Liver (tissue), 10 donors: ENCODE data around the gene SCNN1A. TPM values are rescaled to one million over a fixed set of nuclear protein-coding genes. Genes with fewer than 3 reads are reported as not detected.

Experiments used
- DNase-seq: peaks from one replicate; pipeline ENCODE4 v3.0.0-alpha.2; 2017; ENCODE audit warnings: low spot score
- H3K27ac ChIP-seq, 2 donors: one replicate each; pipeline ENCODE4 v1.7.0; 2013; ENCODE audit warnings: inconsistent platforms in 2 of 2, low read length in 2 of 2, control low read depth in 1 of 2, low read depth in 1 of 2, mild to moderate bottlenecking in 1 of 2
- H3K27me3 ChIP-seq, 4 donors: one replicate each; pipeline versions ENCODE4 v1.6.1 to v1.7.0; 2013; ENCODE audit warnings: low read length in 3 of 4, inconsistent platforms in 1 of 4, mild to moderate bottlenecking in 1 of 4, moderate library complexity in 1 of 4; ENCODE audit not compliant: control insufficient read depth in 4 of 4, insufficient read depth in 4 of 4
- H3K36me3 ChIP-seq, 4 donors: one replicate each; pipeline versions ENCODE4 v1.6.1 to v1.7.0; 2013; ENCODE audit warnings: low read length in 3 of 4, mild to moderate bottlenecking in 3 of 4, low read depth in 1 of 4, moderate library complexity in 1 of 4; ENCODE audit not compliant: control insufficient read depth in 4 of 4, insufficient read depth in 3 of 4
- H3K4me1 ChIP-seq, 4 donors: one replicate each; pipeline versions ENCODE4 v1.6.1 to v1.7.0; 2013; ENCODE audit warnings: low read length in 3 of 4, mild to moderate bottlenecking in 3 of 4, moderate library complexity in 1 of 4; ENCODE audit not compliant: control insufficient read depth in 4 of 4, insufficient read depth in 4 of 4
- H3K4me3 ChIP-seq, 3 donors: one replicate each; pipeline versions ENCODE4 v1.6.1 to v1.7.0; 2013; ENCODE audit warnings: low read length in 3 of 3, control low read depth in 1 of 3, low read depth in 1 of 3, mild to moderate bottlenecking in 1 of 3
- H3K9ac ChIP-seq, 2 donors: one replicate each; pipeline ENCODE4 v1.7.0; 2013; ENCODE audit warnings: low read length in 2 of 2, mild to moderate bottlenecking in 2 of 2, moderate library complexity in 2 of 2, control low read depth in 1 of 2, low read depth in 1 of 2
- H3K9me3 ChIP-seq, 4 donors: one replicate each; pipeline versions ENCODE4 v1.6.1 to v1.7.0; 2013; ENCODE audit warnings: low read length in 3 of 4; ENCODE audit not compliant: control insufficient read depth in 4 of 4
- EGR1 ChIP-seq, 2 donors: IDR thresholded peaks; 2 replicates each; pipeline ENCODE4 v1.6.1; 2016 to 2018; ENCODE audit warnings: antibody characterized with exemption in 2 of 2, low read depth in 2 of 2
- FOXA1 ChIP-seq: IDR thresholded peaks from 2 replicates; pipeline ENCODE4 v1.6.1; 2016; ENCODE audit warnings: antibody characterized with exemption
- FOXA2 ChIP-seq: IDR thresholded peaks from 2 replicates; pipeline ENCODE4 v1.6.1; 2016; ENCODE audit warnings: antibody characterized with exemption
- GABPA ChIP-seq, 2 donors: IDR thresholded peaks in 1 of 2; conservative IDR thresholded peaks in 1 of 2; 2 replicates each; pipeline ENCODE4 v1.6.1; 2016; ENCODE audit warnings: antibody characterized with exemption in 2 of 2, mild to moderate bottlenecking in 1 of 2, moderate library complexity in 1 of 2
- HNF4A ChIP-seq, 2 donors: conservative IDR thresholded peaks; 2 replicates each; pipeline ENCODE4 v1.6.1; 2016; ENCODE audit warnings: antibody characterized with exemption in 2 of 2, mild to moderate bottlenecking in 2 of 2
- HNF4G ChIP-seq: IDR thresholded peaks from 2 replicates; pipeline ENCODE4 v1.6.1; 2016; ENCODE audit warnings: antibody characterized with exemption
- JUND ChIP-seq, 2 donors: IDR thresholded peaks; 2 replicates each; pipeline ENCODE4 v1.6.1; 2016; ENCODE audit warnings: antibody characterized with exemption in 2 of 2
- NR2F2 ChIP-seq: IDR thresholded peaks from 2 replicates; pipeline ENCODE4 v1.6.1; 2016; ENCODE audit warnings: antibody characterized with exemption
- SP1 ChIP-seq: IDR thresholded peaks from 2 replicates; pipeline ENCODE4 v1.6.1; 2018; ENCODE audit warnings: antibody characterized with exemption, mild to moderate bottlenecking
- TAF1 ChIP-seq: conservative IDR thresholded peaks from 2 replicates; pipeline ENCODE4 v1.6.1; 2016; ENCODE audit warnings: antibody characterized with exemption, mild to moderate bottlenecking
- WGBS: extraction: QIAGEN DNeasy Blood & Tissue Kit; methylation state at CpG from one replicate; pipeline ENCODE4 v1.1.7; 2013; 5-methylcytosine and 5-hydroxymethylcytosine counted together
- polyA plus RNA-seq, 2 donors: library from polyadenylated mRNA; stranded (reverse) in 1 of 2; unstranded in 1 of 2; fragments of 200-250 nt in 1 of 2; fragments of >200 nt in 1 of 2; fragmentation: Nextera tagmentation in 1 of 2; extraction: Ambion mirVana in 1 of 2; gene quantifications; one replicate each; pipeline versions ENCODE4 v1.2.1 to v1.2.3, GENCODE V29; 2013 to 2015
- small RNA-seq: library from RNA; depleted of rRNA; stranded (forward); fragments of <200 nt; gene quantifications from one replicate; pipeline ENCODE3, GENCODE V24; 2014
- total RNA-seq, 2 donors: library from RNA; depleted of rRNA; stranded (reverse); fragments of >200 nt; gene quantifications; one replicate each; pipeline ENCODE4 v1.2.3, GENCODE V29; 2014
- TF ChIP-seq, protein P1 (sequence below): IDR thresholded peaks from 2 replicates; pipeline ENCODE4 v1.6.1; 2016; ENCODE audit warnings: antibody characterized with exemption
- TF ChIP-seq, protein P2 (sequence below): IDR thresholded peaks from 2 replicates; pipeline ENCODE4 v1.6.1; 2016; ENCODE audit warnings: antibody characterized with exemption
- TF ChIP-seq, protein P3 (sequence below): IDR thresholded peaks from 2 replicates; pipeline ENCODE4 v1.6.1; 2016; ENCODE audit warnings: antibody characterized with exemption
- donor health status: healthy.
- donor health status: healthy.
- donor health status: healthy.
- donor health status: healthy.
- donor health status: healthy.

SCNN1A gene
- total and polyA plus RNA-seq, 4 donors = 0.47 to 7.7 (median 2.9) TPM

DNA sequence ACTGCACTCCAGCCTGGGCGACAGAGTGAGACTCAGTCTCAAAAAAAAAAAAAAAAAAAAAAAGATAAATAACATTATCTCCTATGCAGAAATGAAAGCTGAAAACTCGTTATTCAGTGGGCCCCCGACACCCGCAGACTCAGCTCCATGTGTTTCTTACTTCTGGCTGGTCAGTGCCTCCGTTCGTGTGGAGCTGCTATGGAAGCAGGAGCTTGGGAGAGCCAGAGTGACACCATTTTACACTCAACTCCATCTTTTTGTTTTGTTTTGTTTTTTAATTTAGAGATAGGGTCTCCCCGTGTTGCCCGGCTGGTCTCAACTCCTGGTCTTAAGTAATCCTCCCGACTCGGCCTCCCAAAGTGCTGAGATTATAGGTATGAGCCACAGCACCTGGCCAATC lies 78.2 kb downstream of the SCNN1A start:
- no peak overlapping the region for H3K4me3 ChIP-seq
- WGBS = 88% methylated on average over 9 of the region's 10 CpGs
- TF ChIP-seq, protein P1, sequence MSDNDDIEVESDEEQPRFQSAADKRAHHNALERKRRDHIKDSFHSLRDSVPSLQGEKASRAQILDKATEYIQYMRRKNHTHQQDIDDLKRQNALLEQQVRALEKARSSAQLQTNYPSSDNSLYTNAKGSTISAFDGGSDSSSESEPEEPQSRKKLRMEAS = no peak
- TF ChIP-seq, protein P2, sequence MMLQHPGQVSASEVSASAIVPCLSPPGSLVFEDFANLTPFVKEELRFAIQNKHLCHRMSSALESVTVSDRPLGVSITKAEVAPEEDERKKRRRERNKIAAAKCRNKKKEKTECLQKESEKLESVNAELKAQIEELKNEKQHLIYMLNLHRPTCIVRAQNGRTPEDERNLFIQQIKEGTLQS = no peak
- TF ChIP-seq SP1 (no peak), HNF4A (conservative IDR thresholded peaks at IDR 0.05) (no peak), TAF1 (no peak), NR2F2 (no peak), FOXA2 (no peak), FOXA1 (no peak), HNF4G (no peak), GABPA (IDR thresholded peaks at IDR 0.05 in 1 of 2, conservative IDR thresholded peaks at IDR 0.05 in 1 of 2) (no peak), JUND (IDR thresholded peaks at IDR 0.05) (no peak), EGR1 (IDR thresholded peaks at IDR 0.05; ENCODE audit: low read depth in 2 of 2) (no peak)
- TF ChIP-seq, protein P3, sequence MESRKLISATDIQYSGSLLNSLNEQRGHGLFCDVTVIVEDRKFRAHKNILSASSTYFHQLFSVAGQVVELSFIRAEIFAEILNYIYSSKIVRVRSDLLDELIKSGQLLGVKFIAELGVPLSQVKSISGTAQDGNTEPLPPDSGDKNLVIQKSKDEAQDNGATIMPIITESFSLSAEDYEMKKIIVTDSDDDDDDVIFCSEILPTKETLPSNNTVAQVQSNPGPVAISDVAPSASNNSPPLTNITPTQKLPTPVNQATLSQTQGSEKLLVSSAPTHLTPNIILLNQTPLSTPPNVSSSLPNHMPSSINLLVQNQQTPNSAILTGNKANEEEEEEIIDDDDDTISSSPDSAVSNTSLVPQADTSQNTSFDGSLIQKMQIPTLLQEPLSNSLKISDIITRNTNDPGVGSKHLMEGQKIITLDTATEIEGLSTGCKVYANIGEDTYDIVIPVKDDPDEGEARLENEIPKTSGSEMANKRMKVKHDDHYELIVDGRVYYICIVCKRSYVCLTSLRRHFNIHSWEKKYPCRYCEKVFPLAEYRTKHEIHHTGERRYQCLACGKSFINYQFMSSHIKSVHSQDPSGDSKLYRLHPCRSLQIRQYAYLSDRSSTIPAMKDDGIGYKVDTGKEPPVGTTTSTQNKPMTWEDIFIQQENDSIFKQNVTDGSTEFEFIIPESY = no peak
- peaks cover 10 to 32% (median 24%) of the 10 kb centered on the region in 4 donors for H3K4me1 ChIP-seq
- no peaks in the 10 kb centered on the region for H3K36me3 ChIP-seq
- no peak for DNase-seq
- H3K27ac ChIP-seq = no peak overlapping the region
- no peaks in the 10 kb centered on the region for H3K27me3 ChIP-seq
- H3K9ac ChIP-seq = no peak overlapping the region
- no peaks in the 10 kb centered on the region for H3K9me3 ChIP-seq

Small RNAs within 50 kb of the gene (small RNA-seq; reads per million reads assigned to genes)
- gene RN7SL391P = not detected

Other genes starting within 250 kb of the SCNN1A start
- 10 to 100 TPM; 18.7 to 25.8 TPM for gene CD9, start 175.2 kb downstream of the SCNN1A start, total RNA-seq
- 10 to 100 TPM; 38.9 to 65.2 TPM for gene CD9, start 175.2 kb downstream of the SCNN1A start, polyA plus RNA-seq
- 1 to 10 TPM; 2.2 to 6.3 TPM for gene PLEKHG6, start 64.9 kb downstream of the SCNN1A start, total RNA-seq
- gene PLEKHG6, start 64.9 kb downstream of the SCNN1A start, polyA plus RNA-seq = 1 to 10 TPM; 2.4 to 2.7 TPM
- gene TNFRSF1A, start 33.5 kb downstream of the SCNN1A start, total RNA-seq = 100 to 1,000 TPM in 1 of 2 donors, 10 to 100 TPM in 1; 36.9 to 144 TPM
- 100 to 1,000 TPM in 1 of 2 donors, 10 to 100 TPM in 1; 56.0 to 121 TPM for gene TNFRSF1A, start 33.5 kb downstream of the SCNN1A start, polyA plus RNA-seq
- 10 to 100 TPM; 15.8 to 93.9 TPM for gene LTBR, start 8.6 kb upstream of the SCNN1A start, total RNA-seq
- gene LTBR, start 8.6 kb upstream of the SCNN1A start, polyA plus RNA-seq = 100 to 1,000 TPM in 1 of 2 donors, 10 to 100 TPM in 1; 84.1 to 138 TPM
- under 1 TPM; 0.28 to 0.67 TPM for gene CD27, start 69.4 kb upstream of the SCNN1A start, total RNA-seq
- 1 to 10 TPM in 1 of 2 donors, under 1 TPM in 1; 0.58 to 2.5 TPM for gene CD27, start 69.4 kb upstream of the SCNN1A start, polyA plus RNA-seq
- 10 to 100 TPM in 1 of 2 donors, 1 to 10 TPM in 1; 9.5 to 32.9 TPM for gene TAPBPL, start 76.5 kb upstream of the SCNN1A start, total RNA-seq
- gene TAPBPL, start 76.5 kb upstream of the SCNN1A start, polyA plus RNA-seq = 10 to 100 TPM; 16.5 to 21.5 TPM
- gene VAMP1, start 95.1 kb upstream of the SCNN1A start, total RNA-seq = 1 to 10 TPM; 5.8 to 6.4 TPM
- 1 to 10 TPM; 2.4 to 4.2 TPM for gene VAMP1, start 95.1 kb upstream of the SCNN1A start, polyA plus RNA-seq
- gene MRPL51, start 117.7 kb upstream of the SCNN1A start, total RNA-seq = 10 to 100 TPM; 37.6 to 38.6 TPM
- gene MRPL51, start 117.7 kb upstream of the SCNN1A start, polyA plus RNA-seq = 100 to 1,000 TPM in 1 of 2 donors, 10 to 100 TPM in 1; 57.4 to 163 TPM
- 10 to 100 TPM in 1 of 2 donors, 1 to 10 TPM in 1; 10.0 to 55.1 TPM for gene NCAPD2, start 118.5 kb upstream of the SCNN1A start, total RNA-seq
- 1 to 10 TPM; 2.0 to 4.9 TPM for gene NCAPD2, start 118.5 kb upstream of the SCNN1A start, polyA plus RNA-seq
- 1,000 to 10,000 TPM; 1,234 to 1,389 TPM for gene GAPDH, start 159.0 kb upstream of the SCNN1A start, total RNA-seq
- 1,000 to 10,000 TPM; 1,299 to 2,082 TPM for gene GAPDH, start 159.0 kb upstream of the SCNN1A start, polyA plus RNA-seq
- gene IFFO1, start 180.5 kb upstream of the SCNN1A start, total RNA-seq = 1 to 10 TPM; 4.8 to 5.9 TPM
- 1 to 10 TPM; 5.9 to 7.6 TPM for gene IFFO1, start 180.5 kb upstream of the SCNN1A start, polyA plus RNA-seq
- gene NOP2, start 192.7 kb upstream of the SCNN1A start, total RNA-seq = 10 to 100 TPM in 1 of 2 donors, 1 to 10 TPM in 1; 4.8 to 22.3 TPM
- 10 to 100 TPM; 12.5 to 15.6 TPM for gene NOP2, start 192.7 kb upstream of the SCNN1A start, polyA plus RNA-seq
- 100 to 1,000 TPM; 101 TPM for gene CHD4, start 231.8 kb upstream of the SCNN1A start, total RNA-seq
- gene CHD4, start 231.8 kb upstream of the SCNN1A start, polyA plus RNA-seq = 10 to 100 TPM; 53.6 to 53.8 TPM